Measurements from ENCODE around the gene AKR1C2.

- TF ChIP-seq, protein P1, sequence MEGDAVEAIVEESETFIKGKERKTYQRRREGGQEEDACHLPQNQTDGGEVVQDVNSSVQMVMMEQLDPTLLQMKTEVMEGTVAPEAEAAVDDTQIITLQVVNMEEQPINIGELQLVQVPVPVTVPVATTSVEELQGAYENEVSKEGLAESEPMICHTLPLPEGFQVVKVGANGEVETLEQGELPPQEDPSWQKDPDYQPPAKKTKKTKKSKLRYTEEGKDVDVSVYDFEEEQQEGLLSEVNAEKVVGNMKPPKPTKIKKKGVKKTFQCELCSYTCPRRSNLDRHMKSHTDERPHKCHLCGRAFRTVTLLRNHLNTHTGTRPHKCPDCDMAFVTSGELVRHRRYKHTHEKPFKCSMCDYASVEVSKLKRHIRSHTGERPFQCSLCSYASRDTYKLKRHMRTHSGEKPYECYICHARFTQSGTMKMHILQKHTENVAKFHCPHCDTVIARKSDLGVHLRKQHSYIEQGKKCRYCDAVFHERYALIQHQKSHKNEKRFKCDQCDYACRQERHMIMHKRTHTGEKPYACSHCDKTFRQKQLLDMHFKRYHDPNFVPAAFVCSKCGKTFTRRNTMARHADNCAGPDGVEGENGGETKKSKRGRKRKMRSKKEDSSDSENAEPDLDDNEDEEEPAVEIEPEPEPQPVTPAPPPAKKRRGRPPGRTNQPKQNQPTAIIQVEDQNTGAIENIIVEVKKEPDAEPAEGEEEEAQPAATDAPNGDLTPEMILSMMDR (IDR thresholded peaks at IDR 0.05), result no peak
- TF ChIP-seq ZFX (IDR thresholded peaks at IDR 0.05; ENCODE audit: borderline replicate concordance), result no peak
Measured at GRCh38 chr10:5040010-5040673, 36.5 kb upstream of the AKR1C2 start.

Data from 22Rv1 (cell line).